K562 (cell line): ENCODE results near the gene HOXA11.

ENCODE experiments used
- BCL6 ChIP-seq: fragments of 250-450 bp; sonication (Bioruptor Pico); IDR thresholded peaks from 2 replicates; pipeline ENCODE4 v1.4.0; 2020
- E4F1 ChIP-seq: fragments of 250-450 bp; sonication (Bioruptor Pico); IDR thresholded peaks from 2 replicates; pipeline ENCODE4 v1.5.0; 2021; ENCODE audit warnings: mild to moderate bottlenecking, borderline replicate concordance
- MAFK ChIP-seq: IDR thresholded peaks from 2 replicates; pipeline ENCODE4 v1.6.1; 2011; ENCODE audit warnings: low read length, improper control_type of control experiment
- MEIS2 ChIP-seq: fragments of 450-650 bp; IDR thresholded peaks from 2 replicates; pipeline ENCODE4 v1.6.1; 2014; ENCODE audit warnings: mild to moderate bottlenecking; ENCODE audit not compliant: partially characterized antibody
- MITF ChIP-seq: IDR thresholded peaks from 2 replicates; pipeline ENCODE4 v1.6.1; 2014; ENCODE audit warnings: antibody characterized with exemption
- MXI1 ChIP-seq: IDR thresholded peaks from 2 replicates; pipeline ENCODE4 v1.6.1; 2011; ENCODE audit warnings: low read depth, mild to moderate bottlenecking, improper control_type of control experiment, low read length
- TAL1 ChIP-seq: fragments of 450-650 bp; IDR thresholded peaks from 2 replicates; pipeline ENCODE4 v1.6.1; 2016; ENCODE audit warnings: mild to moderate bottlenecking
- TF ChIP-seq, protein P1 (sequence below): sonication (generic); formaldehyde crosslinking; IDR thresholded peaks from 2 replicates; pipeline ENCODE4 v1.9.0; 2022; ENCODE audit warnings: mild to moderate bottlenecking, missing genetic modification reagents

- TF ChIP-seq MXI1 (no peak), E4F1 (CRISPR knock-in tag) (no peak), TAL1 (no peak), MAFK (no peak), MITF (no peak), BCL6 (no peak), MEIS2 (no peak)
- TF ChIP-seq, protein P1, sequence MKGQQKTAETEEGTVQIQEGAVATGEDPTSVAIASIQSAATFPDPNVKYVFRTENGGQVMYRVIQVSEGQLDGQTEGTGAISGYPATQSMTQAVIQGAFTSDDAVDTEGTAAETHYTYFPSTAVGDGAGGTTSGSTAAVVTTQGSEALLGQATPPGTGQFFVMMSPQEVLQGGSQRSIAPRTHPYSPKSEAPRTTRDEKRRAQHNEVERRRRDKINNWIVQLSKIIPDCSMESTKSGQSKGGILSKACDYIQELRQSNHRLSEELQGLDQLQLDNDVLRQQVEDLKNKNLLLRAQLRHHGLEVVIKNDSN (CRISPR knock-in tag) = no peak
These were observed 27.7 kb upstream of the HOXA11 start for GRCh38 chr7:27212497-27213432.
